Tibial nerve (tissue), 4 donors: Measurements from ENCODE around the gene TRIM9.

Experiments used
- EP300 ChIP-seq, 2 donors: sonication (generic); formaldehyde crosslinking; IDR thresholded peaks; one replicate each; pipeline ENCODE4 v1.6.1; 2017; ENCODE audit warnings: antibody characterized with exemption in 2 of 2, mild to moderate bottlenecking in 1 of 2
- POLR2A ChIP-seq, 2 donors: fragments of 450-650 bp; IDR thresholded peaks; one replicate each; pipeline ENCODE4 v1.6.1; 2017; ENCODE audit warnings: antibody characterized with exemption in 2 of 2, mild to moderate bottlenecking in 2 of 2, moderate library complexity in 2 of 2
- TF ChIP-seq, protein P1 (sequence below), 5 experiments: fragments of 200-600 bp in 3 of 5; fragments of 450-650 bp in 2 of 5; sonication (generic) in 3 of 5; IDR thresholded peaks; one replicate each; pipeline ENCODE4 v1.5.1; 2016 to 2019; ENCODE audit warnings: antibody characterized with exemption in 5 of 5, mild to moderate bottlenecking in 3 of 5, moderate library complexity in 2 of 5

DNA sequence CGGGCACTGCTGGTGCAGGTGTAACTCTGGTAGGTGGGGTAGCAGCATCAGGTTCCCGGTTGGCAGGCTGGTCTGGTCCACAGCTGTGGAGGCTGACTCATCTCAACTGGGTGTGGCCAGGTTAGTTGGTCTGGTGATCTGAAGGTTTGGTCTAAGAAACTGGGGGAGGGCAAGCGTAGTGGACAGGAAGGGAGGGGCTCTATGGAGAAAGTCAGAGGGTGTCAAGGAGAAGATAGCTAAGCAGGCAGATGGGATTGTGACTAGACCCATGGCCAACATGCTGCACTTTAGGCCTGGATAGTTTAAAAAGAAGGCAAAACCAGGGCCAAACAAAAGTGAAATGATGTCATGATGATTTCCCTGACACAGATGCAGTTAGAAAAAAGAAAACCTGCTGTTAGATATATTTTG lies 7.9 kb downstream of the TRIM9 start:
- TF ChIP-seq, protein P1, sequence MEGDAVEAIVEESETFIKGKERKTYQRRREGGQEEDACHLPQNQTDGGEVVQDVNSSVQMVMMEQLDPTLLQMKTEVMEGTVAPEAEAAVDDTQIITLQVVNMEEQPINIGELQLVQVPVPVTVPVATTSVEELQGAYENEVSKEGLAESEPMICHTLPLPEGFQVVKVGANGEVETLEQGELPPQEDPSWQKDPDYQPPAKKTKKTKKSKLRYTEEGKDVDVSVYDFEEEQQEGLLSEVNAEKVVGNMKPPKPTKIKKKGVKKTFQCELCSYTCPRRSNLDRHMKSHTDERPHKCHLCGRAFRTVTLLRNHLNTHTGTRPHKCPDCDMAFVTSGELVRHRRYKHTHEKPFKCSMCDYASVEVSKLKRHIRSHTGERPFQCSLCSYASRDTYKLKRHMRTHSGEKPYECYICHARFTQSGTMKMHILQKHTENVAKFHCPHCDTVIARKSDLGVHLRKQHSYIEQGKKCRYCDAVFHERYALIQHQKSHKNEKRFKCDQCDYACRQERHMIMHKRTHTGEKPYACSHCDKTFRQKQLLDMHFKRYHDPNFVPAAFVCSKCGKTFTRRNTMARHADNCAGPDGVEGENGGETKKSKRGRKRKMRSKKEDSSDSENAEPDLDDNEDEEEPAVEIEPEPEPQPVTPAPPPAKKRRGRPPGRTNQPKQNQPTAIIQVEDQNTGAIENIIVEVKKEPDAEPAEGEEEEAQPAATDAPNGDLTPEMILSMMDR (IDR thresholded peaks at IDR 0.05), result no peak
- TF ChIP-seq POLR2A (IDR thresholded peaks at IDR 0.05) (no peak), EP300 (IDR thresholded peaks at IDR 0.05) (no peak)
